ENCODE data around the gene HOXC10.

The HOXC10 gene

GRCh38 chr12:54017027-54017788, 32.3 kb downstream of the HOXC10 start:
- DNase-seq, result no peak

- peak; percentile 65 to 70 for DNase-seq
These were observed 33.0 kb downstream of the HOXC10 start for GRCh38 chr12:54017878-54018467.

- no peak for DNase-seq
These were observed 33.6 kb downstream of the HOXC10 start for GRCh38 chr12:54018468-54018984.

DNA sequence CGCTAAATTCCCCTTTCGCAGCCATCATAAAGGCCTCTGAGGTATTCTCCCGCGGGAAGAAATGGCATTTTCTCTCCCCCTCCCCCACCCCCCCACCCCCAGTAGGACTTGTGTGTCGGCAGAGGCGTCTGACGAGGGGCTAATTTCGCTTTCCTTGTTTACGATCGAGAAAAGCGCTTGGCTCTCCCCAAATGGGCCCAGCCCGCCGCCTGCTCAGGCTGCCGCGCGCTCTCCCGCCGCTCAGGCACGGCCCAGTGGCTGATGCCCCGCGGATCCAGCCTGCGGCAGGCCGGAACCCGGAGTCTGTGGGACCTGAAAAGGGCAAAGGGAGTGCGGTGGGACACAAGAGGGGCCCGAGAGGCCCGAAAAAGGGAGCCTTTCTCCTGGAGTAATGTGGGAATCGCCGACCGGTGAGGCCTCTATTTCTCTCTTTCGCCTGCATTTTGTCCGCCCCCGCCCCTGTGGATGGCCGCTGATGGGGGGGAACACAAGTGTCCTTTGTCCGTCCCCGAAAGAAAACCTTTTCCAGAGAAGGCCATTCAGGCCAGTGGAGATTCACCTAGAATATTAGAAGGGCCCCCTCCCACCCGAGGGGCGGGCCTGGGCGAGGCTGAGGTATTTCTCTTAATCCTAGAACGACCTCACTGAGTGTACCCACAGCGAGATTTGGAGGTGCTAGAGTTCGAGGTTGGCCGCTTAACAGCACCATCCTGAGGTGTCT, 34.3 kb downstream of the HOXC10 start:
- DNase-seq, result no peak

DNA sequence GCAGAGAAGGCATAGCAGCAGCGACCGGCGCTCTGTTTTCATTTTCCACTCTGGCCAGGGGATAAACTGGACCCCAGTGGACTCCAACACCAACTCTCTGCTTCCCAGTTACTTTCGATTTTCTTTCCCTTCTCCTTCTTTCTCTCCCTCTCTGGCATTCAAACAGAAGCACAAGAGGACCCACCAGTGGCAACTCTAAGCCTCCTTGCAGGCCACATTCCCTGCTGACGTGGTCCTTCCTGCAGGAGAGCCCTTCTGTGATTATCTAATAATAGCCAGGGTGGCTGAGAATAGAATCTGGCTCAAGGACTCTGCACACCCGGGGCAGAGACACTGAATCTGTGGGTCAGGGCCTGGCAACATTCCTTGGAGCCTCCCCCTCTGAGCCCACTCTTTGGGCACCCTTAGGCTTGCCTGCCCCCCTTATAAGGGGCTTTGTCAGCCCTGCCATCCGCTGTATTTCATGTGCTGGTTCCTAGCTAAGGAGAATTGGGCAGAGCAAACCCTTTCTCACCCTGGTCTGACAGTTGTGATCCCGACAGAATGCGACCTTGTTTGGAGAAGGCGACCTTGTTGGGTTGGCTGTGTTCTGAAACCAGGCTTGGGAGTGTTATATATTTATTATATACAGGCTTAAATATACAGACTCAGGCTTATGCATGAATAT, 35.1 kb downstream of the HOXC10 start:
- no peak for DNase-seq

GRCh38 chr12:54020591-54021405, 35.9 kb downstream of the HOXC10 start:
- no peak for DNase-seq

DNA sequence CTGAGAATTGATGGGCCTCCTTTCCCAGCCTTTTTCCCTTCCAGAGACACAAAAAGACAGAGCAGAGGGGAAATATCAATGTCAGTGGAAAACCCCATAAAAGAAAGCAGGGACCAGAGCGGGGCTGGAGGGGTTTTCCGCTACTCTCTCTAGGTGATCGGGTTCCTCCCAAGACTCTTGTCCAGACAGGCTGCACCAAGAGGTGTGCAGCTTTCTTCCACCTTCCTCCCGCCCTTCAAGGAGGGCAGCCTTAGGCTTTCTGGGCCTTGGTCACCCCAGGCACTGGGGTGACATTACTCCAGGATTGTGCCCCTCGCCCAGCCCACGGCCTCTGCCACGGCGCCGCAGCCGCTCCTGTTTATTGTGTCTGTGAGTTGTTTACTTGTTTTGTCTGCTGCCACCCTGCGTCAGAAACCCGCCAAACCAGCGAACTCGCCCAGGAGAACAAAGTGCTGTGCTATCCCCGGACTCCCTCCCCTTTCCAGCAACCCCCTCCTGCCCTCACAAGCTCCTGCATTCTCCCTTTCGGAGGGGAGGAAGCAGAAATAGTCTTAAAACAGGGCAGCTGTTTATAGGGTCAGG, 36.6 kb downstream of the HOXC10 start:
- no peak for DNase-seq

GRCh38 chr12:54022960-54023884, 38.3 kb downstream of the HOXC10 start:
- no peak for DNase-seq

- DNase-seq, result no peak
These were observed 39.2 kb downstream of the HOXC10 start for GRCh38 chr12:54024127-54024526.

GRCh38 chr12:54024581-54025305, 39.8 kb downstream of the HOXC10 start:
- DNase-seq, result no peak

- DNase-seq, result no peak
These were observed 40.8 kb downstream of the HOXC10 start for GRCh38 chr12:54025499-54026405.

- no peak for DNase-seq
These were observed 41.9 kb downstream of the HOXC10 start for GRCh38 chr12:54026640-54027441.

DNA sequence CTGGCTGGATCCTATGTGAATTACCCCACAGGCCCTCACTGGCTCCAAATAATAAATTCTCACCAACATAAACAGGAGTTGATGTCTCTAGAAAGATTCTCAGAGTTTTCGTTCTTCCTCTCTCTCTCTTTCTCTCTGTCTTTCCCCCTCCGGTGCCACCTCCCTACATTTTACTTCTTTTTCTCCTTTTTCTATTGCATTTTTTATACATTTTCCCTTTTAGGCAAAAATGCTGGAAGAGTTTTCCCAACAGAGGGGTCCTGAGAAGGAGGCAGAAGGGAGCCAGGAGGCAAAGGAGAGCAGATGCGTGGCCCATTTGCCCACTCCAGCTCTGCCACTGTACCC, 42.5 kb downstream of the HOXC10 start:
- DNase-seq, result no peak

DNA sequence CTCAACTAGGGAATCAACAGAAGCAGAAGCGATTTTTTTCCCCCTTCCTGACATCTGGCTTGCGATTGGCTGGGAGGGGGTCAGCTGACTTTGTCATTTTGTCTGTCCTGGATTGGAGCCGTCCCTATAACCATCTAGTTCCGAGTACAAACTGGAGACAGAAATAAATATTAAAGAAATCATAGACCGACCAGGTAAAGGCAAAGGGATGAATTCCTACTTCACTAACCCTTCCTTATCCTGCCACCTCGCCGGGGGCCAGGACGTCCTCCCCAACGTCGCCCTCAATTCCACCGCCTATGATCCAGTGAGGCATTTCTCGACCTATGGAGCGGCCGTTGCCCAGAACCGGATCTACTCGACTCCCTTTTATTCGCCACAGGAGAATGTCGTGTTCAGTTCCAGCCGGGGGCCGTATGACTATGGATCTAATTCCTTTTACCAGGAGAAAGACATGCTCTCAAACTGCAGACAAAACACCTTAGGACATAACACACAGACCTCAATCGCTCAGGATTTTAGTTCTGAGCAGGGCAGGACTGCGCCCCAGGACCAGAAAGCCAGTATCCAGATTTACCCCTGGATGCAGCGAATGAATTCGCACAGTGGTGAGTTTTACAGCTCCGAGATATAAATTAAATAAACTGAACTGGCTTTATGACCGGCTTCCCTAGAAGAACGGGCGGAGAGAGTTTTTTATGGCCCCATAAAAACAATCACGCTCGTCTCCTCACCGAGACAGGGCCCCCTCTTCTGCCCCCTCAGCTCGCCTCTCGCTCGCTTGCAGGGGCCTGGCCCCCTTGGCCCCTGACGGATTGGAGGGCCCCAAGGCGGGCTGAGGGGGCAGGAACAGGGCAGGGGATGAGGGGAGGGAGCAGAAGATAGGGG, 43.6 kb downstream of the HOXC10 start, which contains the start of gene HOXC6:
TSS of gene HOXC6 (plus strand) at position 127 of the 888 bp plus-strand sequence. CDS start at position 209, 82 bp downstream.
- no peak for DNase-seq

DNA sequence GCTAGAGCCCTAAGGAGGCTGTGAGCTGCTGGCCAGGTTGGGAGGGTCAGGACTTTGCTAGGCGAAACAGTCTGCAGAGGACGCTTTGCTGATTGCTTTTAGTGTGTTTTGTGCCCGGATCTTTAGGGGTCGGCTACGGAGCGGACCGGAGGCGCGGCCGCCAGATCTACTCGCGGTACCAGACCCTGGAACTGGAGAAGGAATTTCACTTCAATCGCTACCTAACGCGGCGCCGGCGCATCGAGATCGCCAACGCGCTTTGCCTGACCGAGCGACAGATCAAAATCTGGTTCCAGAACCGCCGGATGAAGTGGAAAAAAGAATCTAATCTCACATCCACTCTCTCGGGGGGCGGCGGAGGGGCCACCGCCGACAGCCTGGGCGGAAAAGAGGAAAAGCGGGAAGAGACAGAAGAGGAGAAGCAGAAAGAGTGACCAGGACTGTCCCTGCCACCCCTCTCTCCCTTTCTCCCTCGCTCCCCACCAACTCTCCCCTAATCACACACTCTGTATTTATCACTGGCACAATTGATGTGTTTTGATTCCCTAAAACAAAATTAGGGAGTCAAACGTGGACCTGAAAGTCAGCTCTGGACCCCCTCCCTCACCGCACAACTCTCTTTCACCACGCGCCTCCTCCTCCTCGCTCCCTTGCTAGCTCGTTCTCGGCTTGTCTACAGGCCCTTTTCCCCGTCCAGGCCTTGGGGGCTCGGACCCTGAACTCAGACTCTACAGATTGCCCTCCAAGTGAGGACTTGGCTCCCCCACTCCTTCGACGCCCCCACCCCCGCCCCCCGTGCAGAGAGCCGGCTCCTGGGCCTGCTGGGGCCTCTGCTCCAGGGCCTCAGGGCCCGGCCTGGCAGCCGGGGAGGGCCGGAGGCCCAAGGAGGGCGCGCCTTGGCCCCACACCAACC, 44.8 kb downstream of the HOXC10 start:
- DNase-seq, result no peak

DNA sequence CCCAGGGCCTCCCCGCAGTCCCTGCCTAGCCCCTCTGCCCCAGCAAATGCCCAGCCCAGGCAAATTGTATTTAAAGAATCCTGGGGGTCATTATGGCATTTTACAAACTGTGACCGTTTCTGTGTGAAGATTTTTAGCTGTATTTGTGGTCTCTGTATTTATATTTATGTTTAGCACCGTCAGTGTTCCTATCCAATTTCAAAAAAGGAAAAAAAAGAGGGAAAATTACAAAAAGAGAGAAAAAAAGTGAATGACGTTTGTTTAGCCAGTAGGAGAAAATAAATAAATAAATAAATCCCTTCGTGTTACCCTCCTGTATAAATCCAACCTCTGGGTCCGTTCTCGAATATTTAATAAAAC, 45.5 kb downstream of the HOXC10 start:
- DNase-seq, result no peak
